ENCODE measurements around the gene SLC7A5.
"Not testable (repeated sequence)": the region's sequence is repeated elsewhere in the genome, so short reads cannot be mapped to it uniquely, and the experiment has no call there.

The SLC7A5 gene

DNA sequence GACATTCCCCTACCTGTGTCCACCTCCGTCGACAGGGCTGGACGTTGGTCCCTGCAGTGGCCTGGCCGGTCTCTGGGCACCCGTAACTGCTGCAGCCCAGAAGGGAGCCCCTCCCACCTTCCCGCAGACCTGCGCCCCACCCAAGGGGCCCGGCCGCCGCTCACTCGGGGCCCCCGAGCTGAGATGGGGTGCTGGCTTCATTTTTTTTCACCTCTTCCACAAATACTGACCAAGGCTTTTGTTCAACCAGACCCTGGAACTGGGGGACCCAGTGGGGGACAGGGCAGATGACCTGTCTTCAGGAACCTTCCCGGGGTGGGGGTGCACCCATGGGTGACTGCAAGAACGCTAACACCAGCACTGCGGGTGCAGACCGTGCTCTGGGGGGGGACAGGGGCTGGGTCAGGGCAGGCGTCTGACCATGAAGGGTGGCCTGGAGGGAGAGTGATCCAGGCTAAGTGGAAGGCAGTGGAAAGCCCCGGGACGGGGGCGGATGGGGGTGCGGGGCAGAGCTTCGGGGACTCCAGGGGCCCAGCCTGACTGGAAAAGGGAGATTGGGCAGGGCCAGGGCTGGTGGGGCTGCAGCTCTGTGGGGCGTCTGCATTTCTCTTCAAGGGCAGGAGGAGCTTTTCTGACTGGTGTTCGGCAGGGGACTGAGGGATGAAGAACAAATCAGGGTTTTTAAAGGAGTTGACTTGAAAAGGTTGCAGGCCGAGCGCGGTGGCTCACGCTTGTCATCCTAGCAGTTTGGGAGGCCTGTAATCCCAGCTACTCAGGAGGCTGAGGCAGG, 42.3 kb downstream of the SLC7A5 start:
- no peak overlapping the region for H3K27ac ChIP-seq (ENCODE audit: low read depth, low read length)
- no peak overlapping the region for H3K4me3 ChIP-seq (ENCODE audit: low read depth in 1 of 2, low read length in 2 of 2)
- H3K9ac ChIP-seq (ENCODE audit: low read depth in 1 of 2, low read length in 2 of 2): no peak overlapping the region
- H3K4me1 ChIP-seq (ENCODE audit: control insufficient read depth in 1 of 2, insufficient read depth in 2 of 2, low read length in 2 of 2): no peaks in the 10 kb centered on the region
- peaks cover 0 to 8% of the 10 kb centered on the region in 2 donors for H3K36me3 ChIP-seq (ENCODE audit: control insufficient read depth in 1 of 2, insufficient read depth in 2 of 2, low read length in 2 of 2)
- H3K27me3 ChIP-seq (ENCODE audit: control insufficient read depth in 1 of 2, insufficient read depth in 2 of 2, low read length in 2 of 2): no peaks in the 10 kb centered on the region
- no peaks in the 10 kb centered on the region for H3K9me3 ChIP-seq (ENCODE audit: control insufficient read depth in 1 of 2, low read length in 2 of 2)

DNA sequence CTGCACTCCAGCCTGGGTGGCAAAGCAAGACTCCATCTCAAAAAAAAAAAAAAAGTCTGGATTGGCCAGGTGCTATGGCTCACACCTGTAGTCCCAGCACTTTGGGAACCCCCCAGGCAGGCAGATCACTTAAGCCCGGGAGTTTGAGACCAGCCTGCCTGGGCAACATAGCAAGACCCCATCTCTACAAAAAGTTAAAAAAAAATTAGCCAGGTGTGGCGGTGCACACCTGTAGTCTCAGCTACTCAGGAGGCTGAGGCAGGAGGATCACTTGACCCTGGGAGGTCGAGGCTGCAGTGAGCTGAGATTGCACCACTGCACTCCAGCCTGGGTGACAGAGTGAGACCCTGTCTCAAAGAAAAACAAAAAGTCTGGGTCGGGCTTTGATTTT, 42.9 kb downstream of the SLC7A5 start:
- not testable (repeated sequence) for H3K36me3 ChIP-seq (ENCODE audit: control insufficient read depth in 1 of 2, insufficient read depth in 2 of 2, low read length in 2 of 2); H3K9ac ChIP-seq (ENCODE audit: low read depth in 1 of 2, low read length in 2 of 2); H3K9me3 ChIP-seq (ENCODE audit: control insufficient read depth in 1 of 2, low read length in 2 of 2); H3K4me3 ChIP-seq (ENCODE audit: low read depth in 1 of 2, low read length in 2 of 2); H3K27me3 ChIP-seq (ENCODE audit: control insufficient read depth in 1 of 2, insufficient read depth in 2 of 2, low read length in 2 of 2); H3K4me1 ChIP-seq (ENCODE audit: control insufficient read depth in 1 of 2, insufficient read depth in 2 of 2, low read length in 2 of 2); H3K27ac ChIP-seq (ENCODE audit: low read depth, low read length)

DNA sequence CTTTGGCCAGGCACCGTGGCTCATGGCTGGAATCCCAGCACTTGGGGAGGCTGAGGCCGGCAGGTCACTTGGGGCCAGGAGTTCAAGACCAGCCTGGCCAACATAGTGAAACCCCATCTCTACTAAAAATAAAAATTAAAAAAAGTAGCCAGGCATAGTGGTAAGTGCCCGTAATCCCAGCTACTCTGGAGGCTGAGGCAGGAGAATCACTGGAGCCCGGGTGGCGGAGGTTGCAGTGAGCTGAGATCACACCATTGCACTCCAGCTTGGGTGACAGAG, 43.5 kb downstream of the SLC7A5 start:
- not testable (repeated sequence) for H3K4me1 ChIP-seq (ENCODE audit: control insufficient read depth in 1 of 2, insufficient read depth in 2 of 2, low read length in 2 of 2); H3K27me3 ChIP-seq (ENCODE audit: control insufficient read depth in 1 of 2, insufficient read depth in 2 of 2, low read length in 2 of 2); H3K27ac ChIP-seq (ENCODE audit: low read depth, low read length); H3K9ac ChIP-seq (ENCODE audit: low read depth in 1 of 2, low read length in 2 of 2); H3K4me3 ChIP-seq (ENCODE audit: low read depth in 1 of 2, low read length in 2 of 2); H3K9me3 ChIP-seq (ENCODE audit: control insufficient read depth in 1 of 2, low read length in 2 of 2); H3K36me3 ChIP-seq (ENCODE audit: control insufficient read depth in 1 of 2, insufficient read depth in 2 of 2, low read length in 2 of 2)

DNA sequence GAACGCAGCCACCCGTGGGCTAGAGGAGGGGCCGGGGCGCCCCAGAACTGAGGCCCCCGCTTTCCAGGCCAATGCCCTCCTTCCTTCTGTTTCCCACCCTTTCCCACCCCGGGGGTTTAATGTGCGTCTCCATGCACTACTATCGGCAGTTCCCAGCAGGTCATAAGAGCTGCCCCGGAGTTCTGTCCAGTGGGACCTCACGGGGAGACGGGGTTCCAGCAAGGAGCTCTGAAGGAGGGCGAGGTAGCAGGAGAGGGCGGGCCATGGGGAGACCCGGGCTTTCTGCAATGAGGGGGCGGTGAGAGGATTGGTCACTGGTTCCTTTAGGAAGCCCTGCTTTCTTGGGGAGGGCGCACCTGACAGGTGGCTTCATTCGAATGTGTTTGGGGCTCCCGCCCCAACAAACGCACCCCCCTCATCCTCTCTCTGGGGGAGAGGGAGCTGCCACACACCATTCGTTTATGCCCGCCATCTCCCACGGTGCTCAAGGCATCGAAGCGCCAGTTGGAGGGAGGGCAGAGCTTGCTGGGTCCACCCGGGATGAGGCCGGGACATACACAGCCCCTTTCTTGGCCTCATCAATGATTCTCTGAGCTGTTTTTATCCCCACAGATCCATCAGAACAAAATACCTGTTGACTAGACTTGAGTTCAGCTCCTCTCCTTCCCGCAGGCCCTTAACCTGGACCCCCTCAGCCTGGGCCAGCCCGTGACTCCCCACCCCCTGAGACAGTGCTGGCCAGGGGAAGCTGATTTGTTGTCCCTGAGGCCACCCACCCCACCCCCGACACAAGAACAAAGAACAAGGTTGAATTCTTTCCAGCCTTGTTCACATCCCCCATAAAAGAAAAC, 44.1 kb downstream of the SLC7A5 start:
- H3K4me3 ChIP-seq (ENCODE audit: low read depth in 1 of 2, low read length in 2 of 2): no peak overlapping the region
- no peak overlapping the region for H3K27ac ChIP-seq (ENCODE audit: low read depth, low read length)
- no peaks in the 10 kb centered on the region for H3K36me3 ChIP-seq (ENCODE audit: control insufficient read depth in 1 of 2, insufficient read depth in 2 of 2, low read length in 2 of 2)
- H3K4me1 ChIP-seq (ENCODE audit: control insufficient read depth in 1 of 2, insufficient read depth in 2 of 2, low read length in 2 of 2): no peaks in the 10 kb centered on the region
- no peak overlapping the region for H3K9ac ChIP-seq (ENCODE audit: low read depth in 1 of 2, low read length in 2 of 2)
- H3K9me3 ChIP-seq (ENCODE audit: control insufficient read depth in 1 of 2, low read length in 2 of 2): no peaks in the 10 kb centered on the region
- no peaks in the 10 kb centered on the region for H3K27me3 ChIP-seq (ENCODE audit: control insufficient read depth in 1 of 2, insufficient read depth in 2 of 2, low read length in 2 of 2)

DNA sequence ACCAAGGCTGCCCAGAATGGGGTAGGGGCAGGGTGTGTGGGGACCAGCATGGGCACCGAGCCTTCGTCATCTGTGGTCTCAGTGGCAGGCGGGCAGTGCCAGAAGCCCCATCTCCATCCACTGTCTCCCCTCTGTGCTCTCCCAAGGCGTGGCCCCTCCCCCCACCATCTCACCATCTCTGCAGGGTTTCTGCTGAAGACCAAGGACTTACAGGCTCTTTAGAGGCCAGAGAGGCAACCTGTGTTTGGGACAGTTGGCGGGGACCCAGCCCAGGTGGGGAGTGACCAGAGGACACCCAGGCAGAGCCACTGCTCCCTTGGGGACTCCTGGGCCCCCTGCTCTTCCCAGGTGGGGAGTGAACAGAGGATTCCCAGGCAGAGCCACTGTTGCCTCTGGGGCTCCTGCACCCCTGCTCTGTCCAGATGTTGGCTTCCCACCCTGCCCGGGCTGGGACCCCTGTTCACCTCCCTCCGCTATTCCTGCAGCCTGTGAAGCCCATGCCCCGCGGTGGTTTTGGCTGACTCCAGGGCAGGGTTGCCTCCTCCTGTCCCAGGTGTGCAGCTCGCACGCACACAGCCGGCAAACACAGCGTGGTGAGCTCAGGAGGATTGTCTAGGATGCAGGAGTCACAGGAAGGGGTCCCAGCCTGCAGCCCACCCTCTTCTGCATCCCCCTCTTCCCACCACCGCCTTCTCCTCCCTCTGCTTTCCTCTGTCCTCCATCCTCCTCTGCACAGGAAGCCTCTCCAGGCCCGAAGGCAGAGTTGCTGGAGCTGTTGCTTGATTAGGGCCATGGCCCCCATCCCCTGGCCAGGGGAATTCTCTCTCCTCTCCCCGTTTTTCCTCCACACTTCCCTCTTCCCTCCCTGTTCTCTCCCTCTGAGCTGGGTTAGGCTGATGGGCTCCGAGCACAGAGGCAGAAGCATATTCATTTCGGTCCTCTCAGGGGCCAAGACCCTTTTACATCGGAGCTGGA, 45.0 kb downstream of the SLC7A5 start:
- H3K36me3 ChIP-seq (ENCODE audit: control insufficient read depth in 1 of 2, insufficient read depth in 2 of 2, low read length in 2 of 2): no peaks in the 10 kb centered on the region
- no peak overlapping the region for H3K27ac ChIP-seq (ENCODE audit: low read depth, low read length)
- H3K27me3 ChIP-seq (ENCODE audit: control insufficient read depth in 1 of 2, insufficient read depth in 2 of 2, low read length in 2 of 2): no peaks in the 10 kb centered on the region
- no peaks in the 10 kb centered on the region for H3K4me1 ChIP-seq (ENCODE audit: control insufficient read depth in 1 of 2, insufficient read depth in 2 of 2, low read length in 2 of 2)
- no peaks in the 10 kb centered on the region for H3K9me3 ChIP-seq (ENCODE audit: control insufficient read depth in 1 of 2, low read length in 2 of 2)
- no peak overlapping the region for H3K4me3 ChIP-seq (ENCODE audit: low read depth in 1 of 2, low read length in 2 of 2)
- no peak overlapping the region for H3K9ac ChIP-seq (ENCODE audit: low read depth in 1 of 2, low read length in 2 of 2)

DNA sequence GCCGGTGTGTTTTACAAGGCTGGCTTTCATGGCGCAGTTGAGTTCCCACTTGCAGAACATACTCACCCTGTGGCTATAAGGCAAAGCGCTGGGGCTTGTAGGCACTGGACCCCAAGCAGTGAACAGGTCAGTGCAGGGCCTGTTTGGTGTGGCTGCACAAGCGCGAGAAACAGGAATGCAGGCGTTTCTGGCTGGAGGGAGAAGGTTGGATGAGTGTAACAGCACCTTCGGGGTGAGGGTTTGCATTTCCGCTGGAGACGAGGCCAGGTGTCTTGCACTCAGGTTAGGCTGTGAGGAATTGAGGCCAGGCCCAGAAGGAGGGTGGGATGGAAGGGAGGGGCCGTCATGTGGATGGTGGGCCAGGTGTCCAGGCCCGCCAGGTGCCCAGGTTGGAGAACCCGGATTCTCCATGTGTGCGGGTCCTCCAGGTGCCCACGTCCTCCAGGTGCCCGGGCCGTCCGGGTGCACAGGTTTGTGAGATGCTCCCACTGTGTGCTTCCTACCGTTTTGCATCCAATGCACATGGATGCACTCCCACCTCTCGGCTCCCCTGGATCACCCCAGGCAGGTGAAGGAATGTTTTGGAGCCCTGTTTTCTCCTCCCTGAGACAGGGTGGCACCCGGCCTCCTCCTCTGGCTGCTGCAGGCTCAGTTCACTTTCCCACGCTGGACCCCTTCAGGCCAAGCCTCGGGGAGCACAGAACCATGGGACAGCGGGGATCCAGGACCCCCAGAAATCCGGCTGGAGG, 46.0 kb downstream of the SLC7A5 start:
- H3K4me3 ChIP-seq (ENCODE audit: low read depth in 1 of 2, low read length in 2 of 2): no peak overlapping the region
- no peak overlapping the region for H3K9ac ChIP-seq (ENCODE audit: low read depth in 1 of 2, low read length in 2 of 2)
- no peaks in the 10 kb centered on the region for H3K27me3 ChIP-seq (ENCODE audit: control insufficient read depth in 1 of 2, insufficient read depth in 2 of 2, low read length in 2 of 2)
- no peak overlapping the region for H3K27ac ChIP-seq (ENCODE audit: low read depth, low read length)
- no peaks in the 10 kb centered on the region for H3K36me3 ChIP-seq (ENCODE audit: control insufficient read depth in 1 of 2, insufficient read depth in 2 of 2, low read length in 2 of 2)
- H3K4me1 ChIP-seq (ENCODE audit: control insufficient read depth in 1 of 2, insufficient read depth in 2 of 2, low read length in 2 of 2): no peaks in the 10 kb centered on the region
- peaks cover under 1 to 3% of the 10 kb centered on the region in 2 donors for H3K9me3 ChIP-seq (ENCODE audit: control insufficient read depth in 1 of 2, low read length in 2 of 2)

DNA sequence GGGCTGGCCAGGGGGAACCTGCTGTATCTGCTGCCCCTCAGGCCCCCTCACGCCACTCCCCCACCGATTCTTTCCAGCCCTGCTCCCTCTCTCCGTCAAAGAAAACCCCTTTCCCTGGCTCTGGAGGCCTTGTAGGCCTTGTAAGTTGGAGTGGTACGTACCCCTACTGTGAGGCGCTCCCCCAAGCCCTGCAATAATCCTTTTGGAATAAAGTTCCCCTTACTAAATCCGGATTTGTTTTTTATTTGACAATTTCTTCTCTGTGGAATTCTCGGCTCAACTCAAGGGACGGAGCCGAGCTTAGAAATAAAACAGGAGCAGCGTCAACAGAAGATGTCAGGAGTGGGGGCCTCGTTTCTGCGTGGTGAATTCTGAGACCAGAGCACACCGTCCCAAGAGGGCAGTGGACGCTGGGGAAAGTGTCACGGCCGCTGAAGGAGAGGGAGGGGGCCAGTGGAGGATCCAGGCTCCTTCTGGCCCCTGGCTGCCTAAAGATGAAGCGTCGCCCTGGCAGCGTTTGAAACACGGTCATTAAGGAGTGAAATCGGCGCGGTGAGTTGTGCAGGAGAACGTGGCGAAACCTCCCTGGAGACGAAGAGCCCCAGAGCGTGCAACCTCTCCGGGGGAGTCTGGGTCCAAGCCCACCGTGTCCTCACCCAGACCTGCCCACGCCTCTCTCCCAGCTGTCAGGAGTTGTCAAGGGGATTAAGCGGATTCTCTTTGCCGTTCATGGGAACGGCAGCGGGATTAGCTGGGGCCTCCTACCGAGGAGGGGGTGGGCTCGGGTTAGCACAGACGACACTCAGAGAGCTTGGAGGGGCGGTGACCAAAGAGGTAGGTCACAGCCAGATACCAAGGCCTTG, 47.0 kb downstream of the SLC7A5 start:
- Histone ChIP-seq H3K9ac (ENCODE audit: low read depth in 1 of 2, low read length in 2 of 2) (no peak overlapping the region), H3K4me1 (ENCODE audit: control insufficient read depth in 1 of 2, insufficient read depth in 2 of 2, low read length in 2 of 2) (no peaks in the 10 kb centered on the region), H3K27ac (ENCODE audit: low read depth, low read length) (no peak overlapping the region), H3K4me3 (ENCODE audit: low read depth in 1 of 2, low read length in 2 of 2) (no peak overlapping the region), H3K36me3 (ENCODE audit: control insufficient read depth in 1 of 2, insufficient read depth in 2 of 2, low read length in 2 of 2) (no peaks in the 10 kb centered on the region), H3K27me3 (ENCODE audit: control insufficient read depth in 1 of 2, insufficient read depth in 2 of 2, low read length in 2 of 2) (no peaks in the 10 kb centered on the region), H3K9me3 (ENCODE audit: control insufficient read depth in 1 of 2, low read length in 2 of 2) (peaks cover 10 to 11% of the 10 kb centered on the region in 2 donors)

DNA sequence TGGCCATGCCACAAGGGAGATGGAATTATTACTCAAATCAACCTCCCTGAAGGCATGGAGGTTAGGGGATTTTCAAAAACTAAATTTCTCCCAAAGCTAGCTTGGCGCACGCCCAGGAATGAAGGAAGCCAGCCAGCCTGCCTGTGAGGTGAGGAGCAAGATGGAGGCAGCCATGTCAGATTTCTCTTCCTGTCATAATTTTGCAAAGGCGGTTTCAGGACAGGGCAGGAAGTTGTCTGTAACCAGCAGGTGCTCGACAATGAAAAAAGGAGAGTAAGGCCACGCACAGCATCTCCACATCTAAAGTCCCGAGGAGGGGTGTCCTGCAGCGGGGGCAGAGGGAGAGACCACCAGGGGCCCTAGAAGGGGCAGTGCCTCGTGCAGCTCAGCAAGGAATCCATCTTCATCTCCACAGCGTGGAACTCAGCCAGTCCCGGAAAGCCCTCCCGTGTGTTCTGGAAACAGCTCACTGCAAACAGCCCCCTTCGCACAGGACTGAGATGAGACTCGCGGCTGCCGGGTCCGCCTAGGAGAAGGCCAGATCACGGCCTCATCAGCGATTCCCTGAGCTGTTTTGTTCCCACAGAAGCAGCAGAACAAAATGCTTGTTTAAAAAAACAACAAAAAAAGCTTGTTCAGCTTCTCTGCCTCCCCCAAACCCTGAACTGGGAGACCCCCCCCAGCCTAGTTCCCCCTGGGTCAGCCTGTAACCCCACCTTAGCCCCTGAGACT, 47.8 kb downstream of the SLC7A5 start:
- Histone ChIP-seq H3K4me3 (ENCODE audit: low read depth in 1 of 2, low read length in 2 of 2) (no peak overlapping the region), H3K9me3 (ENCODE audit: control insufficient read depth in 1 of 2, low read length in 2 of 2) (peaks cover 12 to 19% of the 10 kb centered on the region in 2 donors), H3K4me1 (ENCODE audit: control insufficient read depth in 1 of 2, insufficient read depth in 2 of 2, low read length in 2 of 2) (no peaks in the 10 kb centered on the region), H3K27me3 (ENCODE audit: control insufficient read depth in 1 of 2, insufficient read depth in 2 of 2, low read length in 2 of 2) (no peaks in the 10 kb centered on the region), H3K27ac (ENCODE audit: low read depth, low read length) (no peak overlapping the region), H3K36me3 (ENCODE audit: control insufficient read depth in 1 of 2, insufficient read depth in 2 of 2, low read length in 2 of 2) (no peaks in the 10 kb centered on the region), H3K9ac (ENCODE audit: low read depth in 1 of 2, low read length in 2 of 2) (no peak overlapping the region)
